Caco-2 (cell line): Measurements from ENCODE around the gene ZMYM4. TPM values are rescaled to one million over a fixed set of nuclear protein-coding genes. Genes with fewer than 3 reads are reported as not detected.

Experiments
- BruUV-seq: library from RNA; stranded (reverse); fragments of 400-500 nt; replicated peaks from 2 replicates; lab custom pipeline; 2021; lab: Mats Ljungman, UMichigan
- CTCF ChIA-PET: fragments of 300-600 bp; sonication (Branson Sonifier 250); formaldehyde crosslinking; loops from one replicate; lab custom pipeline; 2022; ENCODE audit warnings: antibody characterized with exemption; lab: Charles Lee
- POLR2A ChIA-PET: fragments of 300-600 bp; sonication (Branson Sonifier 250); formaldehyde crosslinking; loops from one replicate; lab custom pipeline; 2022; ENCODE audit warnings: antibody characterized with exemption; lab: Charles Lee
- DNase-seq, 2 experiments: peaks; one replicate each; pipeline versions ENCODE4 v3.0.0 to v3.0.0-alpha.2; 2020 to 2022
- H3K27me3 ChIP-seq: replicated peaks from 2 replicates; pipeline ENCODE4 v1.6.0; 2011; ENCODE audit warnings: low read length; ENCODE audit not compliant: control insufficient read depth, insufficient read depth
- H3K36me3 ChIP-seq: 2 replicates; pipeline ENCODE4 v1.5.1; 2011; ENCODE audit warnings: low read length; ENCODE audit not compliant: control insufficient read depth, insufficient read depth
- H3K4me1 ChIP-seq: fragments of 250-450 bp; sonication (Bioruptor Pico); 2 replicates; pipeline ENCODE4 v1.5.1; 2020; ENCODE audit warnings: mild to moderate bottlenecking
- H3K4me3 ChIP-seq: 2 replicates; pipeline ENCODE4 v1.5.1; 2011; ENCODE audit warnings: low read depth, mild to moderate bottlenecking, control low read depth, low read length
- H3K9me3 ChIP-seq: fragments of 250-450 bp; sonication (Bioruptor Pico); 2 replicates; pipeline ENCODE4 v1.5.1; 2020; ENCODE audit warnings: mild to moderate bottlenecking, moderate library complexity
- H3K27ac Mint-ChIP-seq: one replicate; pipeline ENCODE4 v1.8.0; 2022; ENCODE audit warnings: mixed read lengths; ENCODE audit not compliant: unreplicated experiment
- H3K27me3 Mint-ChIP-seq: one replicate; pipeline ENCODE4 v1.8.0; 2022; ENCODE audit warnings: mixed read lengths; ENCODE audit not compliant: insufficient read depth, unreplicated experiment
- H3K36me3 Mint-ChIP-seq: one replicate; pipeline ENCODE4 v1.8.0; 2022; ENCODE audit warnings: mild to moderate bottlenecking, mixed read lengths; ENCODE audit not compliant: insufficient read depth, unreplicated experiment
- H3K4me1 Mint-ChIP-seq: one replicate; pipeline ENCODE4 v1.8.0; 2022; ENCODE audit warnings: low read depth, mixed read lengths; ENCODE audit not compliant: unreplicated experiment
- H3K4me3 Mint-ChIP-seq: one replicate; pipeline ENCODE4 v1.8.0; 2022; ENCODE audit warnings: mild to moderate bottlenecking, moderate library complexity, mixed read lengths; ENCODE audit not compliant: unreplicated experiment
- H3K9me3 Mint-ChIP-seq: one replicate; pipeline ENCODE4 v1.8.0; 2022; ENCODE audit warnings: mixed read lengths; ENCODE audit not compliant: unreplicated experiment
- CTCF ChIP-seq, 2 experiments: fragments of 200-600 bp in 1 of 2; IDR thresholded peaks; 1 replicate in 1 of 2; 2 replicates in 1 of 2; pipeline versions ENCODE4 v1.5.1 to v1.8.0; 2011 to 2022; ENCODE audit warnings: antibody characterized with exemption in 1 of 2, control low read depth in 1 of 2, inconsistent platforms in 1 of 2, low read depth in 1 of 2, low read length in 1 of 2, mild to moderate bottlenecking in 1 of 2, moderate library complexity in 1 of 2; ENCODE audit not compliant: insufficient read depth in 1 of 2, severe bottlenecking in 1 of 2, unreplicated experiment in 1 of 2
- intact Hi-C: fragments of 100-400 bp; cut with micrococcal nuclease; formaldehyde crosslinking; loops from one replicate; pipeline ENCODE4 v1.10.0; 2022; ENCODE audit not compliant: unreplicated experiment
- total RNA-seq: library from RNA; stranded (reverse); gene quantifications from 2 replicates; pipeline ENCODE4 v1.2.3, GENCODE V29; 2022

Gene ZMYM4
- total RNA-seq, 1 experiment from 2014 or later, result 26.5 TPM

- Histone ChIP-seq H3K4me1 (0 out of 2 replicates have a peak, but pooled peaks cover 2% of the 10 kb centered on the region), H3K27me3 (no peaks in the 10 kb centered on the region), H3K9me3 (no peaks in the 10 kb centered on the region), H3K36me3 (no peaks in the 10 kb centered on the region), H3K4me3 (no peak overlapping the region)
- H3K4me3 Mint-ChIP-seq, result no peak overlapping the region
- ChIA-PET CTCF (no interaction called here), POLR2A (no interaction called here)
- no peak overlapping the region for H3K27ac Mint-ChIP-seq
- TF ChIP-seq CTCF (IDR thresholded peaks at IDR 0.05; ENCODE audit: insufficient read depth in 1 of 2, low read depth in 1 of 2, low read length in 1 of 2, severe bottlenecking in 1 of 2, unreplicated experiment in 1 of 2), result no peak
- DNase-seq, result no peak
- peaks cover 6% of the 10 kb centered on the region for H3K4me1 Mint-ChIP-seq
- intact Hi-C loops, result no loop called here
- peaks cover 6% of the 10 kb centered on the region for H3K36me3 Mint-ChIP-seq
- peaks cover 6% of the 10 kb centered on the region for H3K27me3 Mint-ChIP-seq
- BruUV-seq, result no TSS peak
- H3K9me3 Mint-ChIP-seq, result no peaks in the 10 kb centered on the region
Measured at GRCh38 chr1:35264035-35264434, 4.5 kb upstream of the ZMYM4 start.

- Mint-ChIP-seq H3K4me3 (no peak overlapping the region), H3K4me1 (peaks cover 6% of the 10 kb centered on the region), H3K27ac (no peak overlapping the region), H3K36me3 (peaks cover 6% of the 10 kb centered on the region), H3K9me3 (no peaks in the 10 kb centered on the region), H3K27me3 (peaks cover 6% of the 10 kb centered on the region)
- H3K36me3 ChIP-seq, result no peaks in the 10 kb centered on the region
- no peak for TF ChIP-seq CTCF (IDR thresholded peaks at IDR 0.05; ENCODE audit: insufficient read depth in 1 of 2, low read depth in 1 of 2, low read length in 1 of 2, severe bottlenecking in 1 of 2, unreplicated experiment in 1 of 2)
- POLR2A ChIA-PET, result interaction anchor here (0.6 kb wide), 1 partner anchor 16 kb away, joined by 3 read pairs; no protein-coding TSS in a partner anchor
- BruUV-seq, result no TSS peak
- H3K27me3 ChIP-seq, result no peaks in the 10 kb centered on the region
- H3K9me3 ChIP-seq, result no peaks in the 10 kb centered on the region
- 0 out of 2 replicates have a peak, but pooled peaks cover 2% of the 10 kb centered on the region for H3K4me1 ChIP-seq
- no peak overlapping the region for H3K4me3 ChIP-seq
- no peak for DNase-seq
- CTCF ChIA-PET, result no interaction called here
- intact Hi-C loops, result no loop called here
Measured at GRCh38 chr1:35264871-35265270, 3.6 kb upstream of the ZMYM4 start.

GRCh38 chr1:35266306-35266705 is 2.2 kb upstream of the ZMYM4 start:
- Mint-ChIP-seq H3K4me3 (no peak overlapping the region), H3K36me3 (peaks cover 12% of the 10 kb centered on the region), H3K27me3 (peaks cover 6% of the 10 kb centered on the region), H3K4me1 (peaks cover 6% of the 10 kb centered on the region), H3K9me3 (no peaks in the 10 kb centered on the region), H3K27ac (no peak overlapping the region)
- no peak for DNase-seq
- H3K27me3 ChIP-seq, result no peaks in the 10 kb centered on the region
- POLR2A ChIA-PET, result no interaction called here
- no peaks in the 10 kb centered on the region for H3K36me3 ChIP-seq
- H3K4me3 ChIP-seq, result no peak overlapping the region
- no peak for TF ChIP-seq CTCF (IDR thresholded peaks at IDR 0.05; ENCODE audit: insufficient read depth in 1 of 2, low read depth in 1 of 2, low read length in 1 of 2, severe bottlenecking in 1 of 2, unreplicated experiment in 1 of 2)
- CTCF ChIA-PET, result no interaction called here
- no TSS peak for BruUV-seq
- 0 out of 2 replicates have a peak, but pooled peaks cover 2% of the 10 kb centered on the region for H3K4me1 ChIP-seq
- intact Hi-C loops, result no loop called here
- no peaks in the 10 kb centered on the region for H3K9me3 ChIP-seq
